WTC11 (cell line): ENCODE data around the gene TBX10. TPM values are rescaled to one million over a fixed set of nuclear protein-coding genes. Genes with fewer than 3 reads are reported as not detected.

Source experiments
- ATAC-seq: fragments of 200-7000 bp; cut with Tn5 transposase; 2 replicates; pipeline ENCODE4 v1.10.0; 2021; ENCODE audit warnings: mild to moderate bottlenecking, moderate library complexity
- CTCF ChIA-PET: fragments of 300-600 bp; sonication (Branson Sonifier 250); formaldehyde crosslinking; loops from one replicate; lab custom pipeline; 2021; ENCODE audit warnings: antibody characterized with exemption; lab: Charles Lee
- POLR2A ChIA-PET: fragments of 350-600 bp; sonication (Branson Sonifier 250); formaldehyde crosslinking; loops from one replicate; lab custom pipeline; 2021; ENCODE audit warnings: antibody characterized with exemption; lab: Charles Lee
- DNase-seq: peaks from one replicate; pipeline ENCODE4 v3.0.0; 2021; ENCODE audit warnings: low spot score
- H3K27ac Mint-ChIP-seq: 2 replicates; pipeline ENCODE4 v1.8.0; 2021; ENCODE audit warnings: mixed read lengths
- H3K27me3 Mint-ChIP-seq: 2 replicates; pipeline ENCODE4 v1.8.0; 2021; ENCODE audit warnings: low read depth, mild to moderate bottlenecking, moderate library complexity, mixed read lengths
- H3K36me3 Mint-ChIP-seq: 2 replicates; pipeline ENCODE4 v1.8.0; 2021; ENCODE audit warnings: mixed read lengths
- H3K4me1 Mint-ChIP-seq: 2 replicates; pipeline ENCODE4 v1.8.0; 2022; ENCODE audit warnings: mixed read lengths
- H3K4me3 Mint-ChIP-seq: 2 replicates; pipeline ENCODE4 v1.8.0; 2021; ENCODE audit warnings: mild to moderate bottlenecking, moderate library complexity, mixed read lengths
- H3K9me3 Mint-ChIP-seq: 2 replicates; pipeline ENCODE4 v1.8.0; 2021; ENCODE audit warnings: mixed read lengths
- AFF4 ChIP-seq: sonication (generic); formaldehyde crosslinking; IDR thresholded peaks from 2 replicates; pipeline ENCODE4 v1.8.1; 2023; ENCODE audit warnings: mild to moderate bottlenecking, missing genetic modification reagents, borderline replicate concordance
- ATF1 ChIP-seq: sonication (generic); formaldehyde crosslinking; IDR thresholded peaks from 2 replicates; pipeline ENCODE4 v1.8.1; 2023; ENCODE audit warnings: mild to moderate bottlenecking, moderate library complexity, missing genetic modification reagents
- GABPB1 ChIP-seq: sonication (generic); formaldehyde crosslinking; IDR thresholded peaks from 2 replicates; pipeline ENCODE4 v1.8.1; 2023; ENCODE audit warnings: mild to moderate bottlenecking, missing genetic modification reagents
- RORB ChIP-seq: fragments of 250-450 bp; sonication (Bioruptor Pico); IDR thresholded peaks from 2 replicates; pipeline ENCODE4 v1.9.0; 2021; ENCODE audit warnings: mild to moderate bottlenecking
- SMAD3 ChIP-seq: sonication (generic); formaldehyde crosslinking; IDR thresholded peaks from 2 replicates; pipeline ENCODE4 v1.8.0; 2022; ENCODE audit warnings: missing genetic modification reagents, mild to moderate bottlenecking, borderline replicate concordance
- ZNF121 ChIP-seq: sonication (generic); formaldehyde crosslinking; IDR thresholded peaks from 2 replicates; pipeline ENCODE4 v1.8.0; 2023; ENCODE audit warnings: missing genetic modification reagents
- ZNF232 ChIP-seq: sonication (generic); formaldehyde crosslinking; IDR thresholded peaks from 2 replicates; pipeline ENCODE4 v1.8.0; 2022; ENCODE audit warnings: mild to moderate bottlenecking, missing genetic modification reagents
- ZNF423 ChIP-seq: fragments of 250-450 bp; sonication (Bioruptor Pico); IDR thresholded peaks from 2 replicates; pipeline ENCODE4 v2.1.2; 2022; ENCODE audit warnings: mild to moderate bottlenecking, moderate library complexity
- ZNF425 ChIP-seq: fragments of 250-450 bp; sonication (Bioruptor Pico); conservative IDR thresholded peaks from 2 replicates; pipeline ENCODE4 v1.9.0; 2021; ENCODE audit warnings: mild to moderate bottlenecking
- ZSCAN18 ChIP-seq: fragments of 250-450 bp; sonication (Bioruptor Pico); IDR thresholded peaks from 2 replicates; pipeline ENCODE4 v2.1.2; 2022; ENCODE audit warnings: mild to moderate bottlenecking, moderate library complexity
- total RNA-seq: library from RNA; stranded (reverse); gene quantifications from 3 replicates; pipeline ENCODE4 v1.2.3, GENCODE V29; 2021
- TF ChIP-seq, protein P1 (sequence below): fragments of 250-450 bp; sonication (Bioruptor Pico); IDR thresholded peaks from 2 replicates; pipeline ENCODE4 v1.9.0; 2021; ENCODE audit warnings: mild to moderate bottlenecking, borderline replicate concordance
- TF ChIP-seq, protein P2 (sequence below): sonication (generic); formaldehyde crosslinking; IDR thresholded peaks from 2 replicates; pipeline ENCODE4 v1.8.0; 2023; ENCODE audit warnings: mild to moderate bottlenecking, missing genetic modification reagents
- TF ChIP-seq, protein P3 (sequence below): sonication (generic); formaldehyde crosslinking; IDR thresholded peaks from 2 replicates; pipeline ENCODE4 v1.8.0; 2023; ENCODE audit warnings: missing genetic modification reagents
- TF ChIP-seq, protein P4 (sequence below): sonication (generic); formaldehyde crosslinking; IDR thresholded peaks from 2 replicates; pipeline ENCODE4 v1.8.1; 2022; ENCODE audit warnings: low read depth, mild to moderate bottlenecking, moderate library complexity, missing genetic modification reagents, borderline replicate concordance

TBX10 gene
- total RNA-seq, 1 experiment from 2014 or later = not detected

DNA sequence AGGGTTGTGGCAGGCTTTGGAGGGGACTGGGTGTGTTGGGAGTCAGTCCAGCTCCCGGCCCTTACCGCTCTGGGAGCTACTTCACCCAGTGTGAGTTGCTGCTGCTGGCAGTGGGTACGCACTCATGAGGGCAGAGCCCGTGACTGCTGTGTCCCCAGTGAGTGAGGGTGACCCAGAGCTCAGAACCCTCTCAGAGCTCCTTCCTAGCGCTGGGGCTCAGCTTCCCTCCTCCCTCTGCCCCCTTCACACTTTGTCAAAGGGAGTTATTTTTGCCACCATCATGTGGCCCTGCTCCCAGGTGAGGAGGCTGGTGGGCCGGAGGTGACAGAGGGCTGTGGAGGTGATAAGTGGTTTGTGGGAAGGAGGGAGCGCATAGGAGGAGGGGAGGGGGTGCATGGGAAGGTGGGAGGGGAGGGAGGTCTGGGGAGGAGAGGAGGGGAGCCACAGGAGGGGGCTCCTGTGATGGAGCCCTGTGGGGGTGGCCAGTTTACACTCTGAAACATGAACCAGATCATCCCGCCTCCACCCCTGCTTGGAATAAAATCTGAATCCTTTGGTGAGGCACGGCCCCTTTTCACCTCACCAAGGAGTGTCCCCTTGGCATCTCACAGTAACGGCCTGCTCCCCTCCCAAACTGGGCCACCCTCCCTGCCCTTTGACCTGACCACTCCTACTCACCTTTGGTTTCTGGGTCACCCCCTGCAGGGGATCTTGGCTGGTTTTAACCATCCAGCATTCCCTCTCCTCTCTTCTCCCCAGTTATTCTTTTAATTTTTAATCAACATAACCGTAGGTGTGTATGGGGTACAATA lies 22.9 kb downstream of the TBX10 start:
- ChIA-PET POLR2A (interaction anchor here (3.3 kb wide), 1 partner anchor 13 kb away, joined by 13 read pairs; the partner anchor contains the start of gene NUDT8), CTCF (interaction anchor here (0.9 to 10.2 kb wide), 8 partner anchors 13 to 83 kb away, joined by 3 to 200 read pairs (median 5); partner anchors contain the start of genes GSTP1 and NUDT8)
- Mint-ChIP-seq H3K4me1 (peaks cover 47% of the 10 kb centered on the region), H3K4me3 (peak overlapping the region; percentile 25), H3K36me3 (peaks cover 7% of the 10 kb centered on the region), H3K27ac (no peak overlapping the region)
- ATAC-seq = peak; percentile 8; the same call in 1 of the 2 replicates
- no peak for DNase-seq
- TF ChIP-seq, protein P1, sequence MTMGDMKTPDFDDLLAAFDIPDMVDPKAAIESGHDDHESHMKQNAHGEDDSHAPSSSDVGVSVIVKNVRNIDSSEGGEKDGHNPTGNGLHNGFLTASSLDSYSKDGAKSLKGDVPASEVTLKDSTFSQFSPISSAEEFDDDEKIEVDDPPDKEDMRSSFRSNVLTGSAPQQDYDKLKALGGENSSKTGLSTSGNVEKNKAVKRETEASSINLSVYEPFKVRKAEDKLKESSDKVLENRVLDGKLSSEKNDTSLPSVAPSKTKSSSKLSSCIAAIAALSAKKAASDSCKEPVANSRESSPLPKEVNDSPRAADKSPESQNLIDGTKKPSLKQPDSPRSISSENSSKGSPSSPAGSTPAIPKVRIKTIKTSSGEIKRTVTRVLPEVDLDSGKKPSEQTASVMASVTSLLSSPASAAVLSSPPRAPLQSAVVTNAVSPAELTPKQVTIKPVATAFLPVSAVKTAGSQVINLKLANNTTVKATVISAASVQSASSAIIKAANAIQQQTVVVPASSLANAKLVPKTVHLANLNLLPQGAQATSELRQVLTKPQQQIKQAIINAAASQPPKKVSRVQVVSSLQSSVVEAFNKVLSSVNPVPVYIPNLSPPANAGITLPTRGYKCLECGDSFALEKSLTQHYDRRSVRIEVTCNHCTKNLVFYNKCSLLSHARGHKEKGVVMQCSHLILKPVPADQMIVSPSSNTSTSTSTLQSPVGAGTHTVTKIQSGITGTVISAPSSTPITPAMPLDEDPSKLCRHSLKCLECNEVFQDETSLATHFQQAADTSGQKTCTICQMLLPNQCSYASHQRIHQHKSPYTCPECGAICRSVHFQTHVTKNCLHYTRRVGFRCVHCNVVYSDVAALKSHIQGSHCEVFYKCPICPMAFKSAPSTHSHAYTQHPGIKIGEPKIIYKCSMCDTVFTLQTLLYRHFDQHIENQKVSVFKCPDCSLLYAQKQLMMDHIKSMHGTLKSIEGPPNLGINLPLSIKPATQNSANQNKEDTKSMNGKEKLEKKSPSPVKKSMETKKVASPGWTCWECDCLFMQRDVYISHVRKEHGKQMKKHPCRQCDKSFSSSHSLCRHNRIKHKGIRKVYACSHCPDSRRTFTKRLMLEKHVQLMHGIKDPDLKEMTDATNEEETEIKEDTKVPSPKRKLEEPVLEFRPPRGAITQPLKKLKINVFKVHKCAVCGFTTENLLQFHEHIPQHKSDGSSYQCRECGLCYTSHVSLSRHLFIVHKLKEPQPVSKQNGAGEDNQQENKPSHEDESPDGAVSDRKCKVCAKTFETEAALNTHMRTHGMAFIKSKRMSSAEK (CRISPR knock-in tag) = no peak
- TF ChIP-seq ZSCAN18 (CRISPR knock-in tag) = no peak
- no peak for TF ChIP-seq AFF4 (CRISPR knock-in tag)
- no peak for TF ChIP-seq ZNF423
- TF ChIP-seq, protein P2, sequence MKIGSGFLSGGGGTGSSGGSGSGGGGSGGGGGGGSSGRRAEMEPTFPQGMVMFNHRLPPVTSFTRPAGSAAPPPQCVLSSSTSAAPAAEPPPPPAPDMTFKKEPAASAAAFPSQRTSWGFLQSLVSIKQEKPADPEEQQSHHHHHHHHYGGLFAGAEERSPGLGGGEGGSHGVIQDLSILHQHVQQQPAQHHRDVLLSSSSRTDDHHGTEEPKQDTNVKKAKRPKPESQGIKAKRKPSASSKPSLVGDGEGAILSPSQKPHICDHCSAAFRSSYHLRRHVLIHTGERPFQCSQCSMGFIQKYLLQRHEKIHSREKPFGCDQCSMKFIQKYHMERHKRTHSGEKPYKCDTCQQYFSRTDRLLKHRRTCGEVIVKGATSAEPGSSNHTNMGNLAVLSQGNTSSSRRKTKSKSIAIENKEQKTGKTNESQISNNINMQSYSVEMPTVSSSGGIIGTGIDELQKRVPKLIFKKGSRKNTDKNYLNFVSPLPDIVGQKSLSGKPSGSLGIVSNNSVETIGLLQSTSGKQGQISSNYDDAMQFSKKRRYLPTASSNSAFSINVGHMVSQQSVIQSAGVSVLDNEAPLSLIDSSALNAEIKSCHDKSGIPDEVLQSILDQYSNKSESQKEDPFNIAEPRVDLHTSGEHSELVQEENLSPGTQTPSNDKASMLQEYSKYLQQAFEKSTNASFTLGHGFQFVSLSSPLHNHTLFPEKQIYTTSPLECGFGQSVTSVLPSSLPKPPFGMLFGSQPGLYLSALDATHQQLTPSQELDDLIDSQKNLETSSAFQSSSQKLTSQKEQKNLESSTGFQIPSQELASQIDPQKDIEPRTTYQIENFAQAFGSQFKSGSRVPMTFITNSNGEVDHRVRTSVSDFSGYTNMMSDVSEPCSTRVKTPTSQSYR (CRISPR knock-in tag) = no peak
- TF ChIP-seq, protein P3, sequence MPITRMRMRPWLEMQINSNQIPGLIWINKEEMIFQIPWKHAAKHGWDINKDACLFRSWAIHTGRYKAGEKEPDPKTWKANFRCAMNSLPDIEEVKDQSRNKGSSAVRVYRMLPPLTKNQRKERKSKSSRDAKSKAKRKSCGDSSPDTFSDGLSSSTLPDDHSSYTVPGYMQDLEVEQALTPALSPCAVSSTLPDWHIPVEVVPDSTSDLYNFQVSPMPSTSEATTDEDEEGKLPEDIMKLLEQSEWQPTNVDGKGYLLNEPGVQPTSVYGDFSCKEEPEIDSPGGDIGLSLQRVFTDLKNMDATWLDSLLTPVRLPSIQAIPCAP (CRISPR knock-in tag) = no peak
- TF ChIP-seq ZNF121 = no peak
- no peak for TF ChIP-seq ZNF425 (CRISPR knock-in tag)
- TF ChIP-seq ZNF232 (CRISPR knock-in tag) = no peak
- TF ChIP-seq GABPB1 = no peak
- TF ChIP-seq ATF1 = no peak
- no peak for TF ChIP-seq SMAD3 (CRISPR knock-in tag)
- TF ChIP-seq, protein P4, sequence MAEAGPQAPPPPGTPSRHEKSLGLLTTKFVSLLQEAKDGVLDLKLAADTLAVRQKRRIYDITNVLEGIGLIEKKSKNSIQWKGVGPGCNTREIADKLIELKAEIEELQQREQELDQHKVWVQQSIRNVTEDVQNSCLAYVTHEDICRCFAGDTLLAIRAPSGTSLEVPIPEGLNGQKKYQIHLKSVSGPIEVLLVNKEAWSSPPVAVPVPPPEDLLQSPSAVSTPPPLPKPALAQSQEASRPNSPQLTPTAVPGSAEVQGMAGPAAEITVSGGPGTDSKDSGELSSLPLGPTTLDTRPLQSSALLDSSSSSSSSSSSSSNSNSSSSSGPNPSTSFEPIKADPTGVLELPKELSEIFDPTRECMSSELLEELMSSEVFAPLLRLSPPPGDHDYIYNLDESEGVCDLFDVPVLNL = no peak
- TF ChIP-seq RORB (CRISPR knock-in tag) = no peak
- TF ChIP-seq, all 79 proteins: peak for 0
- H3K27me3 Mint-ChIP-seq = peaks cover 40% of the 10 kb centered on the region
- H3K9me3 Mint-ChIP-seq = no peaks in the 10 kb centered on the region; the same call in 1 of the 2 replicates
